Measurements from ENCODE around the gene ARSB. TPM values are rescaled to one million over a fixed set of nuclear protein-coding genes. Genes with fewer than 3 reads are reported as not detected.

Gene ARSB
- total and polyA plus RNA-seq, 12 donors = 1.9 to 24.5 (median 14.5) TPM

GRCh38 chr5:79011869-79012268 lies 26.8 kb upstream of the ARSB start:
- Histone ChIP-seq H3K4me1 (replicated peaks in 1 of 2) (no peaks in the 10 kb centered on the region), H3K4me3 (no peak overlapping the region), H3K27me3 (no peaks in the 10 kb centered on the region), H3K9me3 (replicated peaks in 1 of 3) (no peaks in the 10 kb centered on the region), H3K27ac (no peak overlapping the region), H3K36me3 (replicated peaks in 1 of 2) (no peaks in the 10 kb centered on the region)
- no peak for TF ChIP-seq POLR2A (IDR thresholded peaks at IDR 0.05)
- TF ChIP-seq, protein P1, sequence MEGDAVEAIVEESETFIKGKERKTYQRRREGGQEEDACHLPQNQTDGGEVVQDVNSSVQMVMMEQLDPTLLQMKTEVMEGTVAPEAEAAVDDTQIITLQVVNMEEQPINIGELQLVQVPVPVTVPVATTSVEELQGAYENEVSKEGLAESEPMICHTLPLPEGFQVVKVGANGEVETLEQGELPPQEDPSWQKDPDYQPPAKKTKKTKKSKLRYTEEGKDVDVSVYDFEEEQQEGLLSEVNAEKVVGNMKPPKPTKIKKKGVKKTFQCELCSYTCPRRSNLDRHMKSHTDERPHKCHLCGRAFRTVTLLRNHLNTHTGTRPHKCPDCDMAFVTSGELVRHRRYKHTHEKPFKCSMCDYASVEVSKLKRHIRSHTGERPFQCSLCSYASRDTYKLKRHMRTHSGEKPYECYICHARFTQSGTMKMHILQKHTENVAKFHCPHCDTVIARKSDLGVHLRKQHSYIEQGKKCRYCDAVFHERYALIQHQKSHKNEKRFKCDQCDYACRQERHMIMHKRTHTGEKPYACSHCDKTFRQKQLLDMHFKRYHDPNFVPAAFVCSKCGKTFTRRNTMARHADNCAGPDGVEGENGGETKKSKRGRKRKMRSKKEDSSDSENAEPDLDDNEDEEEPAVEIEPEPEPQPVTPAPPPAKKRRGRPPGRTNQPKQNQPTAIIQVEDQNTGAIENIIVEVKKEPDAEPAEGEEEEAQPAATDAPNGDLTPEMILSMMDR (IDR thresholded peaks at IDR 0.05) = no peak
- no peak for DNase-seq
- intact Hi-C loops (cut with DNase I) = no loop called here

- intact Hi-C loops (cut with DNase I) = no loop called here
- 75 to 96% (median 94%) methylated on average over 1 of the region's 1 CpG for WGBS, 4 donors
- TF ChIP-seq, protein P1 (IDR thresholded peaks at IDR 0.05) = no peak
- no peak for TF ChIP-seq POLR2A (IDR thresholded peaks at IDR 0.05)
These were observed 26.2 kb upstream of the ARSB start for GRCh38 chr5:79011219-79011836.

GRCh38 chr5:79008362-79008761 lies 23.3 kb upstream of the ARSB start:
- Histone ChIP-seq H3K9me3 (replicated peaks in 1 of 3) (no peaks in the 10 kb centered on the region), H3K4me3 (no peak overlapping the region), H3K4me1 (replicated peaks in 1 of 2) (no peaks in the 10 kb centered on the region), H3K27me3 (no peaks in the 10 kb centered on the region), H3K27ac (no peak overlapping the region), H3K36me3 (replicated peaks in 1 of 2) (no peaks in the 10 kb centered on the region)
- no peak for DNase-seq
- intact Hi-C loops (cut with DNase I) = no loop called here
- TF ChIP-seq, protein P1 (IDR thresholded peaks at IDR 0.05) = no peak
- TF ChIP-seq POLR2A (IDR thresholded peaks at IDR 0.05) = no peak
- 33 to 95% (median 94%) methylated on average over 3 of the region's 3 CpGs for WGBS, 4 donors

More at GRCh38 chr5:79011219-79011836, 26.2 kb upstream of the ARSB start:
- Histone ChIP-seq H3K4me1 (replicated peaks in 1 of 2) (no peaks in the 10 kb centered on the region), H3K27ac (no peak overlapping the region), H3K36me3 (replicated peaks in 1 of 2) (no peaks in the 10 kb centered on the region), H3K27me3 (no peaks in the 10 kb centered on the region), H3K9me3 (replicated peaks in 1 of 3) (no peaks in the 10 kb centered on the region), H3K4me3 (no peak overlapping the region)
- no peak for DNase-seq

- no peaks in the 10 kb centered on the region for H3K9me3 ChIP-seq (replicated peaks in 1 of 3)
- H3K27ac ChIP-seq = no peak overlapping the region
- intact Hi-C loops (cut with DNase I) = no loop called here
- no peak overlapping the region for H3K4me3 ChIP-seq
- no peaks in the 10 kb centered on the region for H3K27me3 ChIP-seq
- TF ChIP-seq, protein P1 (IDR thresholded peaks at IDR 0.05) = no peak
- TF ChIP-seq POLR2A (IDR thresholded peaks at IDR 0.05) = no peak
- WGBS, 4 donors = 86 to 99% (median 97%) methylated on average over 3 of the region's 3 CpGs
- DNase-seq = no peak
- H3K4me1 ChIP-seq (replicated peaks in 1 of 2) = no peaks in the 10 kb centered on the region
- no peaks in the 10 kb centered on the region for H3K36me3 ChIP-seq (replicated peaks in 1 of 2)
These were observed 22.8 kb upstream of the ARSB start for GRCh38 chr5:79007872-79008271.
